Vagina (tissue), 2 donors: ENCODE data around the gene CEBPZOS. TPM values are rescaled to one million over a fixed set of nuclear protein-coding genes. Genes with fewer than 3 reads are reported as not detected.

Experiments
- DNase-seq, 2 donors: peaks; one replicate each; pipeline ENCODE4 v3.0.0-alpha.2; 2017; ENCODE audit errors: extremely low spot score in 2 of 2
- H3K27ac ChIP-seq: fragments of 200-600 bp; sonication (generic); one replicate; pipeline ENCODE4 v1.5.1; 2019
- H3K27me3 ChIP-seq: fragments of 200-600 bp; sonication (generic); one replicate; pipeline ENCODE4 v1.5.1; 2019
- H3K36me3 ChIP-seq, 2 donors: fragments of 200-600 bp; sonication (generic); one replicate each; pipeline ENCODE4 v1.5.1; 2017 to 2019
- H3K4me1 ChIP-seq: fragments of 200-600 bp; sonication (generic); one replicate; pipeline ENCODE4 v1.5.1; 2019
- H3K4me3 ChIP-seq, 2 donors: fragments of 200-600 bp; sonication (generic); 1 replicate in 1 of 2; 2 replicates in 1 of 2; pipeline ENCODE4 v1.5.1; 2016 to 2019
- H3K9me3 ChIP-seq: fragments of 200-600 bp; sonication (generic); one replicate; pipeline ENCODE4 v1.5.1; 2019
- POLR2A ChIP-seq, 2 donors: fragments of 450-650 bp; IDR thresholded peaks; one replicate each; pipeline ENCODE4 v1.6.1; 2017; ENCODE audit warnings: antibody characterized with exemption in 2 of 2, mild to moderate bottlenecking in 2 of 2, moderate library complexity in 2 of 2
- POLR2AphosphoS5 ChIP-seq, 2 donors: sonication (generic); formaldehyde crosslinking; IDR thresholded peaks; one replicate each; pipeline ENCODE4 v1.9.0; 2017; ENCODE audit warnings: antibody characterized with exemption in 2 of 2, mild to moderate bottlenecking in 2 of 2, low read depth in 1 of 2; ENCODE audit not compliant: insufficient read depth in 1 of 2
- intact Hi-C: fragments of 100-400 bp; cut with DNase I; formaldehyde crosslinking; loops from one replicate; pipeline ENCODE4 v1.15.1; 2023
- total RNA-seq: library from RNA; depleted of rRNA; stranded (reverse); fragments of >200 nt; gene quantifications from one replicate; pipeline ENCODE4 v1.2.3, GENCODE V29; 2016
- TF ChIP-seq, protein P1 (sequence below), 3 experiments: fragments of 450-650 bp in 2 of 3; fragments of 200-600 bp in 1 of 3; sonication (generic) in 1 of 3; IDR thresholded peaks; one replicate each; pipeline ENCODE4 v1.5.1; 2017 to 2019; ENCODE audit warnings: antibody characterized with exemption in 3 of 3, mild to moderate bottlenecking in 2 of 3, moderate library complexity in 2 of 3

CEBPZOS gene
- 23.6 TPM for total RNA-seq

DNA sequence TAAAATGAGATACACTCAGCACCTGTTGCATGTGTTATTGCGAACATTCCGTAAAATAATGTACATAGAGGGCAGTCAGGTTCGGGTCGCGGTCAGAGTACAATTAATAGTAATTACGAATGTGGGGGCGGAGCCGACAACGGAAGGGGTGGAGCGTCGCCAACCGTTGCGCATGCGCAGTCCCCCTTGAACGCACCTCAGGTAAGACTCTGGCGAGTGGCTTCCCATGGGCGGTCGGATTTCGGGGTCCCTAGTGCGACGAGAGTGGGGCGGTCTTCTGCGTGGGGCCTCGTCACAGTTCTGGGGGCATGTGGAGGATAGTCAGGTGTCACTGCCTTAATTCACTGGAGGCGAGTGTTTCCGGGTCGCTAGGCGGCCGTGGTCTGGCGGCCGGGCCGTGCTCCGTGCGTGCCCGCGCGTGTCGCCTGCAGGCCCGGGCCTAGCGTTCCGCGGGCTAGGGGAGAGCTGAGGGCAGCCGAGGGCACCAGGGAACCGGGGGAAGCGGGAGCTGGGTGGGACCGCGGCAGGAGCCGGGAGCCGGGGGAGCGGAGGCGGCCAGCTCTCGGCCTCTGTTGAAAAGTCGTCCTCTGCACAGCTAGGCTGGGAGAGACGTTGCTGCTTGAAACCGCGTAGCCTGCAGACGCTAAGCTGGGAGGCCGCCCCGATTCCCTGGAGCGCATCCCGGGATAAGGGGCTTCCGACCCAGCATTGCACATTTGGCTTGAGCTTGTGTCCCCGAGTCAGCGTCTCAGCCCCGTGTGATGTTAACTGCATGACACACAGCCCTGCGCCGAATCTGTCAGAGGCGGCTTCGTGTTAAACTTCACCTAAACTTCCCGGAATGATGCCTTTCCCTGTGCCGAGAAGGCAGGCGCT lies at the start of gene CEBPZOS:
CEBPZOS (plus strand) TSS at position 177 of the 876 bp plus-strand sequence. CDS start 3,209 bp downstream, outside the sequence.
- peak within 1 kb of the TSS; percentile 81 to 93 for H3K4me3 ChIP-seq
- peaks cover 3 to 12% of the 10 kb centered on the region in 2 donors for H3K36me3 ChIP-seq
- intact Hi-C loops, result no loop called here
- H3K27me3 ChIP-seq, result no peaks in the 10 kb centered on the region
- H3K27ac ChIP-seq, result peak within 1 kb of the TSS; percentile 91
- TF ChIP-seq POLR2A (IDR thresholded peaks at IDR 0.05) (peak in 1 of 2 donors; percentile 80), POLR2AphosphoS5 (IDR thresholded peaks at IDR 0.05; ENCODE audit: insufficient read depth in 1 of 2, low read depth in 1 of 2) (peak; percentile 70 to 94)
- TF ChIP-seq, protein P1, sequence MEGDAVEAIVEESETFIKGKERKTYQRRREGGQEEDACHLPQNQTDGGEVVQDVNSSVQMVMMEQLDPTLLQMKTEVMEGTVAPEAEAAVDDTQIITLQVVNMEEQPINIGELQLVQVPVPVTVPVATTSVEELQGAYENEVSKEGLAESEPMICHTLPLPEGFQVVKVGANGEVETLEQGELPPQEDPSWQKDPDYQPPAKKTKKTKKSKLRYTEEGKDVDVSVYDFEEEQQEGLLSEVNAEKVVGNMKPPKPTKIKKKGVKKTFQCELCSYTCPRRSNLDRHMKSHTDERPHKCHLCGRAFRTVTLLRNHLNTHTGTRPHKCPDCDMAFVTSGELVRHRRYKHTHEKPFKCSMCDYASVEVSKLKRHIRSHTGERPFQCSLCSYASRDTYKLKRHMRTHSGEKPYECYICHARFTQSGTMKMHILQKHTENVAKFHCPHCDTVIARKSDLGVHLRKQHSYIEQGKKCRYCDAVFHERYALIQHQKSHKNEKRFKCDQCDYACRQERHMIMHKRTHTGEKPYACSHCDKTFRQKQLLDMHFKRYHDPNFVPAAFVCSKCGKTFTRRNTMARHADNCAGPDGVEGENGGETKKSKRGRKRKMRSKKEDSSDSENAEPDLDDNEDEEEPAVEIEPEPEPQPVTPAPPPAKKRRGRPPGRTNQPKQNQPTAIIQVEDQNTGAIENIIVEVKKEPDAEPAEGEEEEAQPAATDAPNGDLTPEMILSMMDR (IDR thresholded peaks at IDR 0.05), result no peak
- no peak for DNase-seq
- H3K4me1 ChIP-seq, result peaks cover 21% of the 10 kb centered on the region
- H3K9me3 ChIP-seq, result no peaks in the 10 kb centered on the region

DNA sequence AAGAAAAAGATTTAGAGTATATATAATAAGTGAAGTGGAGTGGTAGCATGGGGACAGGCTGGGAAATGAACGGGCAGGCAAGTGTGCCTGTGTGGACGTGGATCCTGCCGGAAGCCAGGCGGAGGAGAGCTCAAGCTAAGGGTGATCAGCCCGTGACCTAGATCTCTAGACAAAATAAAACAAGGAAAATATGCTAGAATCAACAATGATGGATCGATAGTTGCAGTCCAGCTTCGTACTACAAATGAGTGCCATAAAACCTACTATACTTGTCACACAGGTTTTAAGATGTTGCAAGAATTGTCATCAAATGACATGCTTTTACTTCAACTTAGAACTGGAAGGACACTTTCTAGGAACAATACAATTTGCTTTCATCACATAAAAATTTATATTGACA lies 48.0 kb upstream of the CEBPZOS start:
- Histone ChIP-seq H3K27me3 (no peaks in the 10 kb centered on the region), H3K36me3 (peaks cover 0 to 36% of the 10 kb centered on the region in 2 donors), H3K4me1 (peaks cover 12% of the 10 kb centered on the region), H3K27ac (no peak overlapping the region), H3K4me3 (no peak overlapping the region), H3K9me3 (no peaks in the 10 kb centered on the region)
- TF ChIP-seq POLR2AphosphoS5 (IDR thresholded peaks at IDR 0.05; ENCODE audit: insufficient read depth in 1 of 2, low read depth in 1 of 2), result no peak
- TF ChIP-seq, protein P1 (IDR thresholded peaks at IDR 0.05), result no peak
- TF ChIP-seq POLR2A (IDR thresholded peaks at IDR 0.05), result no peak
- intact Hi-C loops, result no loop called here
- DNase-seq, result no peak

DNA sequence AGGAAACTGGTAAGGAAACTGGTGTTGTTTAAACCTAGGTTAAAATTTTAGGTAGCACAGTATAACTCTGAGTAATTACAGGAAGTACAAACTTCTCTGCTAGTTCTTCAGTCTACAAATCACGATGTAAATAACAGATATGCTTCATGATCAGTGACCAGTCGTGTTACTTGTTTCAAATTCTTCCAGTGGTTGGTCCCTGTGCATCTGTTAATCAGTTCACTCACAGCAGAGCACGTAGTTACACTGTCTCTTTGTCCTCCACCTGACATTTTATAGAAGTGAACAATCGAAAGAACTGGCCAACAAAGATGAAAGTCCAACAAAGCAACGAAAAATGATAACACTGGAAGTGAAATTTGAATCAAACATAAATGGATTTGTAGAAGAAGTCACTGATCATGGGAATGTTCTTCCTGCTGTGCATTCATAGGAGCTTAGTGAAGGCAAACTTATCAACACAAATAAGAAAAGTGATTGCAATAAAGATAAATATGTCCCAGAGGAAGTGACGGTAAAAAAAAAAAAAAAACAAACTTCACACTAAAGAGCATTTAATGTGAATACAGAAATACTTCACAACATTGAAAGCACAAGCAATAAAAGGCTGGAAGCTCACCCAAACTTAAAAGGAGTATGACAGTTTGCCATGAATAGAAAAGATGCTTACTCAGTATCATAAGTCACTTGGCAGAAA lies 46.5 kb upstream of the CEBPZOS start:
- H3K36me3 ChIP-seq, result peaks cover 0 to 24% of the 10 kb centered on the region in 2 donors
- H3K9me3 ChIP-seq, result no peaks in the 10 kb centered on the region
- intact Hi-C loops, result no loop called here

DNA sequence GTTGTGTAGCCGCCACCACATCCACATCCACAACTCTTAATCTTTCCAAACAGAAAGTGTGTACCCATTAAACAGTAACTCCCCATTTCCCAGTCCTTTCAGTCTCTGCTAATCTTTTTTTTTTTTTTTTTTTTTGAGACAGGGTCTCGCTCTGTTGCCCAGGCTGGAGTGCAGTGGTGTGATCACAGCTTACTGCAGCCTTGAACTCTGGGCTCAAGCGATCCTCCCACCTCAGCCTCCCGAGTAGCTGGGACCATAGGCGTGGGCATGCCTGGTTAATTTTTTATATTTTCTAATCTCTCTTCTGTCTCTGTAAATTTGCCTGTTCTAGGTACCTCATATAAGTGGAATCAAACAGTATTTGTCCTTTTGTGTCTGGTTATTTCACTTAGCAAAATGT lies 43.1 kb upstream of the CEBPZOS start:
- TF ChIP-seq, protein P1 (IDR thresholded peaks at IDR 0.05), result no peak
- no peak for TF ChIP-seq POLR2A (IDR thresholded peaks at IDR 0.05)
- no peak for TF ChIP-seq POLR2AphosphoS5 (IDR thresholded peaks at IDR 0.05; ENCODE audit: insufficient read depth in 1 of 2, low read depth in 1 of 2)
- Histone ChIP-seq H3K9me3 (no peaks in the 10 kb centered on the region), H3K4me1 (peaks cover 31% of the 10 kb centered on the region), H3K36me3 (peaks cover 0 to 6% of the 10 kb centered on the region in 2 donors), H3K4me3 (no peak overlapping the region), H3K27me3 (no peaks in the 10 kb centered on the region), H3K27ac (no peak overlapping the region)
- intact Hi-C loops, result no loop called here
- no peak for DNase-seq

More for the DNA sequence above, 46.5 kb upstream of the CEBPZOS start:
- TF ChIP-seq POLR2A (IDR thresholded peaks at IDR 0.05) (no peak), POLR2AphosphoS5 (IDR thresholded peaks at IDR 0.05; ENCODE audit: insufficient read depth in 1 of 2, low read depth in 1 of 2) (no peak)
- TF ChIP-seq, protein P1 (IDR thresholded peaks at IDR 0.05), result no peak
- no peaks in the 10 kb centered on the region for H3K27me3 ChIP-seq
- no peak for DNase-seq
- H3K27ac ChIP-seq, result no peak overlapping the region
- no peak overlapping the region for H3K4me3 ChIP-seq
- peaks cover 16% of the 10 kb centered on the region for H3K4me1 ChIP-seq
